ENCODE results near the gene HTT-AS. TPM values are rescaled to one million over a fixed set of nuclear protein-coding genes. Genes with fewer than 3 reads are reported as not detected.

HTT-AS gene
- total and polyA plus RNA-seq, 2 of the 13 experiments (the other 11 are each of a cell fraction or from before 2014, with no cell fraction given), result not detected

GRCh38 chr4:3047464-3048286 lies 26.7 kb downstream of the HTT-AS start (continued):
- TF ChIP-seq, protein P1, sequence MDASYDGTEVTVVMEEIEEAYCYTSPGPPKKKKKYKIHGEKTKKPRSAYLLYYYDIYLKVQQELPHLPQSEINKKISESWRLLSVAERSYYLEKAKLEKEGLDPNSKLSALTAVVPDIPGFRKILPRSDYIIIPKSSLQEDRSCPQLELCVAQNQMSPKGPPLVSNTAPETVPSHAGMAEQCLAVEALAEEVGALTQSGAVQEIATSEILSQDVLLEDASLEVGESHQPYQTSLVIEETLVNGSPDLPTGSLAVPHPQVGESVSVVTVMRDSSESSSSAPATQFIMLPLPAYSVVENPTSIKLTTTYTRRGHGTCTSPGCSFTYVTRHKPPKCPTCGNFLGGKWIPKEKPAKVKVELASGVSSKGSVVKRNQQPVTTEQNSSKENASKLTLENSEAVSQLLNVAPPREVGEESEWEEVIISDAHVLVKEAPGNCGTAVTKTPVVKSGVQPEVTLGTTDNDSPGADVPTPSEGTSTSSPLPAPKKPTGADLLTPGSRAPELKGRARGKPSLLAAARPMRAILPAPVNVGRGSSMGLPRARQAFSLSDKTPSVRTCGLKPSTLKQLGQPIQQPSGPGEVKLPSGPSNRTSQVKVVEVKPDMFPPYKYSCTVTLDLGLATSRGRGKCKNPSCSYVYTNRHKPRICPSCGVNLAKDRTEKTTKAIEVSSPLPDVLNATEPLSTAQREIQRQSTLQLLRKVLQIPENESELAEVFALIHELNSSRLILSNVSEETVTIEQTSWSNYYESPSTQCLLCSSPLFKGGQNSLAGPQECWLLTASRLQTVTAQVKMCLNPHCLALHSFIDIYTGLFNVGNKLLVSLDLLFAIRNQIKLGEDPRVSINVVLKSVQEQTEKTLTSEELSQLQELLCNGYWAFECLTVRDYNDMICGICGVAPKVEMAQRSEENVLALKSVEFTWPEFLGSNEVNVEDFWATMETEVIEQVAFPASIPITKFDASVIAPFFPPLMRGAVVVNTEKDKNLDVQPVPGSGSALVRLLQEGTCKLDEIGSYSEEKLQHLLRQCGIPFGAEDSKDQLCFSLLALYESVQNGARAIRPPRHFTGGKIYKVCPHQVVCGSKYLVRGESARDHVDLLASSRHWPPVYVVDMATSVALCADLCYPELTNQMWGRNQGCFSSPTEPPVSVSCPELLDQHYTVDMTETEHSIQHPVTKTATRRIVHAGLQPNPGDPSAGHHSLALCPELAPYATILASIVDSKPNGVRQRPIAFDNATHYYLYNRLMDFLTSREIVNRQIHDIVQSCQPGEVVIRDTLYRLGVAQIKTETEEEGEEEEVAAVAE (CRISPR knock-in tag; IDR thresholded peaks at IDR 0.05; ENCODE audit: borderline replicate concordance), result peak; percentile 23; the same call in 1 of the 2 replicates
- peak; percentile 86 for TF ChIP-seq RAD21 (CRISPR knock-in tag; IDR thresholded peaks at IDR 0.05)
- TF ChIP-seq KMT2B (CRISPR knock-in tag; IDR thresholded peaks at IDR 0.05), result no peak
- TF ChIP-seq KDM2A (CRISPR knock-in tag; IDR thresholded peaks at IDR 0.05; ENCODE audit: borderline replicate concordance, low read depth), result peak; percentile 32; the same call in 1 of the 2 replicates
- TF ChIP-seq, protein P2, sequence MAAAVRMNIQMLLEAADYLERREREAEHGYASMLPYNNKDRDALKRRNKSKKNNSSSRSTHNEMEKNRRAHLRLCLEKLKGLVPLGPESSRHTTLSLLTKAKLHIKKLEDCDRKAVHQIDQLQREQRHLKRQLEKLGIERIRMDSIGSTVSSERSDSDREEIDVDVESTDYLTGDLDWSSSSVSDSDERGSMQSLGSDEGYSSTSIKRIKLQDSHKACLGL (CRISPR knock-in tag; IDR thresholded peaks at IDR 0.05), result no peak
- 0 out of 2 replicates have a peak, but pooled peaks have one; percentile 18 for TF ChIP-seq JUND (CRISPR knock-in tag; IDR thresholded peaks at IDR 0.05)
- 0 out of 2 replicates have a peak, but pooled peaks have one; percentile 28 for TF ChIP-seq NRL (CRISPR knock-in tag; IDR thresholded peaks at IDR 0.05; ENCODE audit: borderline replicate concordance)
- TF ChIP-seq ZNF792 (CRISPR knock-in tag; IDR thresholded peaks at IDR 0.05), result peak; percentile 39; the same call in 1 of the 2 replicates
- 0 out of 2 replicates have a peak, but pooled peaks have one; percentile 32 for TF ChIP-seq TFE3 (CRISPR knock-in tag; IDR thresholded peaks at IDR 0.05)
- TF ChIP-seq ZNF44 (CRISPR knock-in tag; IDR thresholded peaks at IDR 0.05), result no peak
- TF ChIP-seq, protein P3, sequence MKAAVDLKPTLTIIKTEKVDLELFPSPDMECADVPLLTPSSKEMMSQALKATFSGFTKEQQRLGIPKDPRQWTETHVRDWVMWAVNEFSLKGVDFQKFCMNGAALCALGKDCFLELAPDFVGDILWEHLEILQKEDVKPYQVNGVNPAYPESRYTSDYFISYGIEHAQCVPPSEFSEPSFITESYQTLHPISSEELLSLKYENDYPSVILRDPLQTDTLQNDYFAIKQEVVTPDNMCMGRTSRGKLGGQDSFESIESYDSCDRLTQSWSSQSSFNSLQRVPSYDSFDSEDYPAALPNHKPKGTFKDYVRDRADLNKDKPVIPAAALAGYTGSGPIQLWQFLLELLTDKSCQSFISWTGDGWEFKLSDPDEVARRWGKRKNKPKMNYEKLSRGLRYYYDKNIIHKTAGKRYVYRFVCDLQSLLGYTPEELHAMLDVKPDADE (CRISPR knock-in tag; IDR thresholded peaks at IDR 0.05), result no peak
- peak; percentile 70 for TF ChIP-seq CREB1 (IDR thresholded peaks at IDR 0.05)
- no peak for TF ChIP-seq CREB1 (CRISPR knock-in tag; IDR thresholded peaks at IDR 0.05)
- TF ChIP-seq, protein P4, sequence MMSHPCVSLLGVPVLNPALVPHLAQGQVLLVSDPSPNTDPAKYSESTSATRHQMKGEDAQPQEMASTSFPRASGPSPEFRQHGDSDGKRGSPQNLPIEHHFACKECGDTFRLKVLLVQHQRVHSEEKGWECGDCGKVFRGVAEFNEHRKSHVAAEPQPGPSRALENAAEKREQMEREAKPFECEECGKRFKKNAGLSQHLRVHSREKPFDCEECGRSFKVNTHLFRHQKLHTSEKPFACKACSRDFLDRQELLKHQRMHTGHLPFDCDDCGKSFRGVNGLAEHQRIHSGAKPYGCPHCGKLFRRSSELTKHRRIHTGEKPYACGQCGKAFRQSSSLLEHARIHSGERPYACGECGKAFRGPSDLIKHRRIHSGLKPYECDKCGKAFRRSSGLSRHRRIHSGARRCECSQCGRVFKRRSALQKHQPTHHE (CRISPR knock-in tag; IDR thresholded peaks at IDR 0.05; ENCODE audit: borderline replicate concordance), result no peak
- TF ChIP-seq SMARCC2 (IDR thresholded peaks at IDR 0.05), result no peak
- TF ChIP-seq MATR3 (CRISPR knock-in tag; IDR thresholded peaks at IDR 0.05), result no peak
- TF ChIP-seq ZMAT3 (CRISPR knock-in tag; conservative IDR thresholded peaks at IDR 0.05), result no peak
